Measurements from ENCODE around the gene ATG4D. TPM values are rescaled to one million over a fixed set of nuclear protein-coding genes. Genes with fewer than 3 reads are reported as not detected.

The ATG4D gene
- polyA plus RNA-seq, 1 of the 3 experiments (the other 2 are of a cell fraction) = 22.6 TPM

GRCh38 chr19:10497371-10497770 lies 46.3 kb upstream of the ATG4D start:
- Histone ChIP-seq H3K4me1 (ENCODE audit: control insufficient read depth in 1 of 2, insufficient read depth in 2 of 2, low read depth in 1 of 2, low read length in 1 of 2) (peaks cover 3 to 4% of the 10 kb centered on the region in 2 experiments; a peak in 1 of 4 replicates), H2AFZ (ENCODE audit: low read depth) (no peak overlapping the region), H3K9me3 (no peaks in the 10 kb centered on the region), H3K27ac (ENCODE audit: low read depth in 2 of 2, low read length in 1 of 2) (no peak overlapping the region), H3K9ac (no peak overlapping the region), H3K4me3 (ENCODE audit: low read depth in 2 of 2, low read length in 1 of 2) (no peak overlapping the region), H3K27me3 (ENCODE audit: insufficient read depth) (no peaks in the 10 kb centered on the region), H3K4me2 (no peak overlapping the region), H3K79me2 (ENCODE audit: insufficient read depth) (peaks cover 80% of the 10 kb centered on the region), H3K9me2 (no peaks in the 10 kb centered on the region), H3K36me3 (replicated peaks in 1 of 2; ENCODE audit: control insufficient read depth in 1 of 2, insufficient read depth in 2 of 2, low read length in 1 of 2) (peaks cover 8 to 28% of the 10 kb centered on the region in 2 experiments), H4K20me1 (ENCODE audit: insufficient read depth) (peaks cover 10% of the 10 kb centered on the region; the same call in 1 of the 2 replicates), H3F3A (replicated peaks; ENCODE audit: insufficient read depth) (peaks cover 2% of the 10 kb centered on the region)
- WGBS (ENCODE audit: low lambda C conversion rate) = 100% methylated on average over 3 of the region's 4 CpGs
- ChIA-PET POLR2A (no interaction called here), CTCF (interaction anchor here (0.9 kb wide), 1 partner anchor 14 kb away, joined by 4 read pairs; no protein-coding TSS in a partner anchor)
- TF ChIP-seq USF2 (IDR thresholded peaks at IDR 0.05; ENCODE audit: borderline replicate concordance, low read depth, low read length) (no peak), MEF2A (IDR thresholded peaks at IDR 0.05; ENCODE audit: borderline replicate concordance, low read depth) (no peak), JUND (IDR thresholded peaks at IDR 0.05) (no peak), FOXJ3 (CRISPR knock-in tag; IDR thresholded peaks at IDR 0.05) (no peak), PBX3 (IDR thresholded peaks at IDR 0.05) (no peak), NFIC (IDR thresholded peaks at IDR 0.05; ENCODE audit: borderline replicate concordance) (no peak), ELF1 (IDR thresholded peaks at IDR 0.05) (no peak), FOSL2 (IDR thresholded peaks at IDR 0.05; ENCODE audit: borderline replicate concordance, low read depth) (no peak), EP300 (IDR thresholded peaks at IDR 0.05; ENCODE audit: borderline replicate concordance in 1 of 2, low read depth in 1 of 2, low read length in 1 of 2) (no peak), GATA2 (CRISPR knock-in tag; IDR thresholded peaks at IDR 0.05) (no peak), CHD2 (IDR thresholded peaks at IDR 0.05; ENCODE audit: low read length, partially characterized antibody) (no peak), RAD21 (IDR thresholded peaks at IDR 0.05; ENCODE audit: low read length) (no peak), TEAD4 (IDR thresholded peaks at IDR 0.05; ENCODE audit: borderline replicate concordance, insufficient read depth) (no peak)
- no peak for DNase-seq

- H3K27me3 ChIP-seq (ENCODE audit: insufficient read depth) = no peaks in the 10 kb centered on the region
- H3K4me1 ChIP-seq (ENCODE audit: control insufficient read depth in 1 of 2, insufficient read depth in 2 of 2, low read depth in 1 of 2, low read length in 1 of 2) = peaks cover 3 to 4% of the 10 kb centered on the region in 2 experiments; a peak in 1 of 4 replicates
- H3K9me3 ChIP-seq = no peaks in the 10 kb centered on the region
- no peak overlapping the region for H3K4me2 ChIP-seq
- H3K9ac ChIP-seq = no peak overlapping the region
- no peak overlapping the region for H2AFZ ChIP-seq (ENCODE audit: low read depth)
- peaks cover 8% of the 10 kb centered on the region; the same call in 1 of the 2 replicates for H4K20me1 ChIP-seq (ENCODE audit: insufficient read depth)
- ChIA-PET POLR2A (no interaction called here), CTCF (interaction anchor here (1.9 kb wide), 1 partner anchor 10 kb away, joined by 10 read pairs; no protein-coding TSS in a partner anchor)
- no peak overlapping the region for H3K4me3 ChIP-seq (ENCODE audit: low read depth in 2 of 2, low read length in 1 of 2)
- WGBS (ENCODE audit: low lambda C conversion rate) = 98% methylated on average over 7 of the region's 24 CpGs
- H3K36me3 ChIP-seq (replicated peaks in 1 of 2; ENCODE audit: control insufficient read depth in 1 of 2, insufficient read depth in 2 of 2, low read length in 1 of 2) = peaks cover 8 to 27% of the 10 kb centered on the region in 2 experiments
- H3K79me2 ChIP-seq (ENCODE audit: insufficient read depth) = peaks cover 78% of the 10 kb centered on the region
- H3K9me2 ChIP-seq = no peaks in the 10 kb centered on the region
- H3K27ac ChIP-seq (ENCODE audit: low read depth in 2 of 2, low read length in 1 of 2) = no peak overlapping the region
- no peak for DNase-seq
- no peaks in the 10 kb centered on the region for H3F3A ChIP-seq (replicated peaks; ENCODE audit: insufficient read depth)
- TF ChIP-seq CTCF (IDR thresholded peaks at IDR 0.05) (no peak), TCF12 (IDR thresholded peaks at IDR 0.05) (no peak)
These were observed 44.0 kb upstream of the ATG4D start for GRCh38 chr19:10499550-10500246.

Data from SK-N-SH (cell line).